H54 (cell line): ENCODE data around the gene DRG1.
"Not testable (repeated sequence)": the region's sequence is repeated elsewhere in the genome, so short reads cannot be mapped to it uniquely, and the experiment has no call there.

Experiments
- DNase-seq: peaks from one replicate; pipeline ENCODE4 v3.0.0; 2011; ENCODE audit warnings: low spot score, mixed read lengths; ENCODE audit not compliant: insufficient read length
- FAIRE-seq: peaks from 3 replicates; lab custom pipeline; 2011; peaks lifted over from hg19 to GRCh38; lab: Jason Lieb, UNC
- POLR2A ChIP-seq: IDR thresholded peaks from 2 replicates; pipeline ENCODE4 v1.6.1; 2011; ENCODE audit warnings: low read depth, mild to moderate bottlenecking, low read length

Gene DRG1, protein sequence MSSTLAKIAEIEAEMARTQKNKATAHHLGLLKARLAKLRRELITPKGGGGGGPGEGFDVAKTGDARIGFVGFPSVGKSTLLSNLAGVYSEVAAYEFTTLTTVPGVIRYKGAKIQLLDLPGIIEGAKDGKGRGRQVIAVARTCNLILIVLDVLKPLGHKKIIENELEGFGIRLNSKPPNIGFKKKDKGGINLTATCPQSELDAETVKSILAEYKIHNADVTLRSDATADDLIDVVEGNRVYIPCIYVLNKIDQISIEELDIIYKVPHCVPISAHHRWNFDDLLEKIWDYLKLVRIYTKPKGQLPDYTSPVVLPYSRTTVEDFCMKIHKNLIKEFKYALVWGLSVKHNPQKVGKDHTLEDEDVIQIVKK

DNA sequence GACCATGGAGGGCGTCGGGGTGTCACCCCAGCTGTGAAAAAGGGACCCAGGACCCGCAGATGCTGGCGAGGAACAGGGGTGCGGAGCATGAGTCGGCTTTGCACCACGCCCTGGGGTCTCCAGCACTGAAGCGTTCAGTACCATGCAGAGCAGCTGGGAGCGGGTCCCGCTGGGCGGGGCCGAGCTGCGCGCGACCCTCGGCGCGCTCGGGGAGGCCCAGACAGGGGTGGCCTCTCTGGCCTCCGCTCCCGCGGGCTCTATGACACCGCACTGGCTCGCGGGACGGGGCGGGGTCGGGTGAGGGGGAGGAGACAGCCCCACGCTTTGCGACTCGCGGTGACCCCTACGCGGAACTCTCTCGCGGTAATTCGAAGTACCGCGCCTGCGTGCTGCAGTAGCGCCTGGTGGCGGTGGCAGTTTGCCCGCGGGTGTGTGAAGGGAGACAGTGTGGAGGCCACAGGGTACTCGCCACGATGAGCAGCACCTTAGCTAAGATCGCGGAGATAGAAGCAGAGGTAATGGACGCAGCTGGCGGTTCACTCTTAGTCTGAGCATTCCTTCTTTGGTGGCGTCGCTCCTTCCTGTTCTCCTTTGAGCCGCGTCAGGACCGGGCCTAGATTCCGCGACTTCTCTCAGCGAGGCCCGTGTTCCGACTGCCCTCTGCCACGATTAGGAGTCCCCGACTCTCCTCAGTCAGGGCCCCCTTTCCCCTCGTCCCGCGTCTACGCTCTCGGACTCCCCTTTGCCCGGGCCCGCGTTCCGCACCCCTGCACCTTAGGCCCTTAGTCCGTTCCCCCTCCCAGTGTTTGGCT is at the start of gene DRG1:
DRG1 (plus strand) TSS at position 394 of the 812 bp plus-strand sequence; CDS start at position 474, 80 bp downstream.
- DNase-seq (peak; percentile 89), FAIRE-seq (peak; percentile 93)

DNA sequence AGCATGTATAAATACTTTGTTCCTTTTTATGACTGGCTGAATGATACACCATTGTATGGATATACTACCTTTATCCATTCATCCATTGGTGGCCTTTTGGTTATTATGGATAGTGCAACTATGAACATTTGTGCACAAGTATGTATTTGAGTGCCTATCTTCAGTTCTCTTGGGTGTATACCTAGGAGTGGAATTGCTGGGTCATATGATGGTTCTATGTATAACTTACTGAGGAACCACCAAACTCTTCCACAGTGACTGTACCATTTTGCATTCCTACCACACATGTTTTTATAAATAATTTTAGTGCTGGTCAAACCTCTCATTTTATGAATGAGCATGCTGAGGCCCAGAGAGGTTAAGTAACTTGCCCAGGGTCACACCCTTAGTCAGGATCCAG is 49.4 kb upstream of the DRG1 start:
- DNase-seq: no peak
- FAIRE-seq: no peak
- no peak for TF ChIP-seq POLR2A

More for the DNA sequence above, at the start of gene DRG1:
- peak; percentile 78 for TF ChIP-seq POLR2A

DNA sequence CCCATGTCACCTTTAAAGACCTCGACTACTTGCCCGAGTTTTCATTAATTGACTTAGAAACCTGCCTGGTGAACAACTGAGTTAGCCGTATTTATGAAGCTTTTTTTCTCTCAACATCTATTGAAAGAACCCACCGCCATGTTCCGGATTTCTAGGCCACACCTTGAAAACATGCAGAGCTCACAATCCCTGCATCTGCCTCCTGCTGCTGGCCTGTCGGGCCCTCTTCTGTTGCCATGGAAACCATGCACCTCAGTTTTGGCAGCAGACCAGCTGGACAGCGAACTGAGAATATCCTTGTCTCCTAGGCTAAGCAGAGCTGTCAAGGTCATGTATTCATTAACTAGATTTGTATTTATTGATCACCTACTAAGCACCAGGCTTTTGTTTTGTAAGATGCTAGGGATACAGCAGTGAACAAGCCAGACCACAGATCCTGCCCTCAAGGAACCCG is 49.0 kb upstream of the DRG1 start:
- FAIRE-seq: no peak
- TF ChIP-seq POLR2A: no peak
- DNase-seq: no peak

DNA sequence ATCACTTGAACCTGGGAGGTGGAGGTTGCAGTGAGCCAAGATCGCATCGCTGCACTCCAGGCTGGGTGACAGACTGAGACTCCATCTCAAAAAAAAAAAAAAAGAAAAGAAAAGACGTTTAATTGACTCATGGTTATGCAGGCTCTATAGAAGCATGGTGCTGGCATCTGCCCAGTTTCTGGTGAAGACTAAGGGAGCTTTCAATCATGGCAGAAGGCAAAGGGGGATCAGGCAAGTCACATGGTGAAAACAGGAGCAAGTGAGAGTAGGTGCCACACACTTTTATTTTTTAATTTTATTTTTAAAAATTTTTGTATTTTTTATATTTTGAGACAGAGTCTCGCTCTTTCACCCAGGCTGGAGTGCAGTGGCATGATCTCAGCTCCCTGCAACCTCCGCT is 44.9 kb upstream of the DRG1 start:
- TF ChIP-seq POLR2A: no peak
- FAIRE-seq: no peak

DNA sequence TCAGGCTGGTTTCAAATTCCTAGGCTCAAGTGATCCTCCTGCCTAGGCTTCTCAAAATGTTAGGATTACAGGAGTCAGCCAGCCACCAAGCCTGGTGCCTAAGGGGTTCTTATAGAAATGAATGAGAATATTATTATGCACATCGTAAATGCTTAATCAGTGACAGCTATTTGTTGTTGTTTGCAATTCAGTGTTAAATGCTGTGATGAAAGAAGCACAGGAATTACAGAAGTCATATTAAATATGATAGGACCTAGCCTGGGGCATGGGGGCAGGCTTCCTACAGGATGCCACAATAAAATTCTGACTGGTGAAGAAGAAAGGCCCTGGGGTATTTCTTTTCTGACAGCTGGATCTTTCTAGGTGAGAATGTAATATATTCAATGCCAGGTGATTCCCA is 39.4 kb upstream of the DRG1 start:
- no peak for FAIRE-seq
- DNase-seq: no peak
- no peak for TF ChIP-seq POLR2A

More for the DNA sequence above, 44.9 kb upstream of the DRG1 start:
- DNase-seq: no peak

DNA sequence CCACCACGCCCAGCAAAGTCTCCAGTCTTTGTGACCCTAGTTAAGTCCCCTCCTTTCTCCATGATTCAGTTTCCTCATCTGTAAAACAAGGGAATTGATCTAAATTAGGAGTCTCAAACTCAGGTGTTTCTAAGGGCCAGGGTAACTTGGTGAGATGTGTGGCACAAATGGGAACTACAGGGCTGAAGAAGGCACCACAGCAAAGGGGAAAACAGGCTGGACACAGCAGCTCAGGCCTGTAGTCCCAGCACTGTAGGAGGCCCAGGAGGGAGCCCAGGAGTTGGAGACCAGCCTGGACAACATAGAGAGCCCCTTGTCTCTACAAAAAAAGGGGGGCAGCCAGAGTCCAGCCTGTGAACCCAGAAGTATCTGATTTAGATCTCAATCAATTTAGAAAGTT is 37.7 kb upstream of the DRG1 start:
- no peak for DNase-seq
- no peak for FAIRE-seq
- no peak for TF ChIP-seq POLR2A

DNA sequence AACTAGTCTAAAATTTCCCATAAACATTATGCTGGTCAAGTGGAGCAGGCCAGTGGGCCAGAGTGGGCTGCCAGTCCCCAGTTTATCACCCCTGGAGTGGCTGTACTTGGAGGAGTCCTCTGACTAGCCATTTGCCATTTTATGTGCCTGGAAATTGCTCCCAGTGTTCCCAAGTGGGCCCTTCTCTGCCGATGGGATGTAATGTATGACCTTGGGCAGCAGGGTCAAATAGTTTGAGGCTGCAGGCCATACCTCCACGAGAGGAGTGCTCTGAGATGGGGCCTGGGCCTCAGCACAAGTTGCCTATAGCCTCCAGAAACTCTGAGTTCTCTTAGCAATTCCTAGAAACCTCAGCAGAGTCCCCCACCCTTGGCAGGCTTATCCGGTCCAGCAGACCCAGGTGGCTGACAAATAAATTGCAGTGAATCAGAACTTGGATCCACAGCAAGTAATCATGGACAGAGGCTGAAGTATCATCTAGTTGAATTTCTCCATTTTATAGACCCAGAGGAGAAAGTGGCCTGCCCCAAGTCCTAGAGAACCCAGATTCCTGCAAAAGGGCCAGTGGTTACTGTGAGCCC is 35.4 kb upstream of the DRG1 start:
- FAIRE-seq (no peak), DNase-seq (no peak)

DNA sequence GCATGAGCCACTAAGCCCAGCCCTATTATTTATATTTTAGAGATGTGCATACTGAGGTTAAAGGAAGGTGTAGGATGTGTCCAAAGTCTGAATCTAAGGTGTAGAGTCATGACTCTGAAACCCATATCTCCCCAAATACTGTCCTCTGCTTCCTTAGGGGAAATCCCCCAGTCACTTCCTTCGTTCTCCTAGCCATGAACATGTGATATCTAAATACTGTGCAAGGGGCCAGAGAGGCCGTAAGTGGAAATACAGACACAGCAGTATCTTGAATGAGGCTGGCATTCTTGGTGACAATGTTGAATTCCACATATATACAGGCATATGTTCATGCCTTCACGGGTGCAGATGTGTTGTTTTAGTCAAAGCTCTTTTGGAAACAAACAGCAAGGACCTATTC is 32.0 kb upstream of the DRG1 start:
- no peak for TF ChIP-seq POLR2A
- DNase-seq (no peak), FAIRE-seq (no peak)

More for the DNA sequence above, 35.4 kb upstream of the DRG1 start:
- no peak for TF ChIP-seq POLR2A

DNA sequence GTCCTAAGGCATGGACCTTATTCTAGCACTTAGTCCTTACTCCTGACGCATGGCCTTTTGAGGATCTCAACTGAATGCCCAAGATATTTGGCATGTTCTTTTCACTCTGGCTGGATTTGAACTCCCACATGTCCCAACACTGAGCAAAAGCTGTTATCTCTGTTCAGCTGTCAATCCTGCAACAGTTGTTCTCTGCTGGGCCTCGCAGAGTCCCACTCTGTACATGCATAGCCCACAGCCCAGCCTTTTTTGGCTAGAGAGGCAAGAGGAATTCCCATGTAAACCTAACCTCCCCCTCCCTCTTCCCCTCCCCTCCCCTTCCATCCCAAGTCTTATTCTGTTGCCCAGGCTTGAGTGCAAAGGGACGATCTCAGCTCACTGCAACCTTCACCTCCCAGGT is 21.8 kb upstream of the DRG1 start:
- FAIRE-seq (no peak), DNase-seq (no peak)
- TF ChIP-seq POLR2A: no peak

DNA sequence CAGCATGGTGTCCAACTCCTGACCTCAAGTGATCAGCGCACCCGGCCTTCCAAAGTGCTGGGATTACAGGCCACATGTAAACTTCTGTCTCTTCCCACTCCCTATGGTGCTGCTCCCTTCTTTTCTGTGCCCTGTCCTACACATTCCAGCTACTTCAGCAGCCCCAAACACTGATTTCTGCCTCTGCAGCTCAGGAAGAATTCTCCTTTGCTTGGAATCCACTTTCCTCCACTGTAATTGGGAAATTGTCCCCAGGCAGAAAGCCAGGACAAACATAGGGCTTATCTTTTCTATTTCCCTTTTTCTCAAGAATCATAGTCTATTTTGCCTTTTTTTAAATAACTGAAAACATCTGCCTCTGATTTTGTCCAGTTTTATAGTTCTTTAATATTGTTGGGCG is 21.3 kb upstream of the DRG1 start:
- FAIRE-seq: no peak
- no peak for DNase-seq
- no peak for TF ChIP-seq POLR2A

DNA sequence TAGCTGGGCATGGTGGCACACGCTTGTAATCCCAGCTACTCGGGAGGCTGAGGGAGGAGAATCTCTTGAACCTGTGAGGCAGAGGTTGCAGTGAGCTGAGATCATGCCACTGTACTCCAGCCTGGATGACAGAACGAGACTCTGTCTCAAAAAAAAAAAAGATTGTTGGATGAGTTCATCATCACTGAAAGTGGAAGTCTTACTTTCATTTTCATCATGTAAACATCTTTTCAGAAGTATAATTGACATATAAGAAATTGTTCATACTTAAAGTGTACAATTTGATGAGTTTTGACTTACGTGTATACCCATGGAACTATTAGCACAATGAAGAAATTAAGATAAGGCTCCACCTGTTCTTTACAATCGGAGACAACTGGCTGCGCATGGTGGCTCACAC is 20.8 kb upstream of the DRG1 start:
- not testable (repeated sequence) for DNase-seq, FAIRE-seq

DNA sequence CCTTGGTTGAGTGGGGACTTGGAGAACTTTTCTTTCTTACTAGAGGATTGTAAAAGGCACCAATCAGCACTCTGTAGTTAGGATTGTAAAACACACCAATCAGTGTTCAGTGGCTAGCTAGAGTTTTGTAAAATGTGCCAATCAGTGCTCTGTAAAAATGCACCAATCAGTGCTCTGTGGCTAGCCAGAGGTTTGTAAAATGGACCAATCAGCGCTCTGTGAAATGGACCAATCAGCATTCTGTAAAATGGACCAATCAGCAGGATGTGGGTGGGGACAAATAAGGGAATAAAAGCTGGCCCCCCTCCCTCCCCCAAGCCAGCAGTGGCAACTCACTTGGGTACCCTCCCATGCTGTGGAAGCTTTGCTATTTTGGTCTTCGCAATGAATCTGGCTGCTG is 5.5 kb upstream of the DRG1 start:
- TF ChIP-seq POLR2A: no peak
- DNase-seq: no peak
- no peak for FAIRE-seq

DNA sequence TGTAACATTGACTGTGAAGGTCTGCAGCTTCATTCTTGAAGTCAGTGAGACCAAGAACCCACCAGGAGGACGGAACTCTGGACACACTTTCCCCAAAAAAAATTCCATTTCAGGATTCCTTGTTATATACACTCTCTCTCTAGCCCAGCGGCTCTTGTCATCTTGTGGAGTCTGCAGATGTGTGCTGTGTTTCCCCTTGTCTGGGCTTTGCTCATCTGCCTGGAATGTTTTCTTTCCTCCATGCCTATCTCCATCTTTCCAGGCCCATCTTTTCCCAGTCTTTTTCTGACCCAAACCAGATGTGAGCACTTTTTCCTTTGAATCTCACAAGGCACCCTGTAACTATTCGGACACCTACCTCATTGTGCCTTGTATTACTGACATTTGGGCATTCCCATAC is 5.1 kb upstream of the DRG1 start:
- no peak for FAIRE-seq

DNA sequence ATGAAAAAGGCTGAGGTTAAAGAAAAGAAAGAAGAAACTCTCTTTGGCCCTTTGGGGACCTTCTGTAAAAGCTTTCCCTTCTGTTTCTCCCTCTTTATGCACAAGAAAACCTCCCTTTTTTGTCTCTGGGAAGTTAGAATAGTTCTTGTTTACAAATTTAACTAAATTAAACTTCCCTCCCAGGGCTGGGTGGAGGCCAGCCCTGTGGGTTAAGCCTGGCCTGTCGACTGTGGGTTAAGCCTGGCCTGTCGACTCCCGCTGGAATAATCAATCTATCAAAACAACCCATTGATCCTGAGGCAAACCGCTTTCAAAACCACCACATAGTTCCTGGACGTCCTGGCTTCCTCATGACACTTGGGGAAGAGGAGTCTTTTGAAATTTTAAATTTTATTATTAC is 1.2 kb upstream of the DRG1 start:
- FAIRE-seq (no peak), DNase-seq (no peak)
- no peak for TF ChIP-seq POLR2A

More for the DNA sequence above, 5.1 kb upstream of the DRG1 start:
- no peak for TF ChIP-seq POLR2A
- no peak for DNase-seq
